Activated CD8-positive, alpha-beta memory T cell treated with anti-CD3 and anti-CD28 coated beads, Interleukin-2, amount 50 U/mL, for 1 hour (primary cell): ENCODE data around the gene ZFYVE28.

ENCODE experiments used
- DNase-seq: peaks from one replicate; pipeline ENCODE4 v3.0.0-alpha.2; 2020; ENCODE audit errors: extremely low read depth

The ZFYVE28 gene

GRCh38 chr4:2353222-2354107 lies 65.0 kb downstream of the ZFYVE28 start:
- DNase-seq: no peak

- DNase-seq: no peak
Measured at GRCh38 chr4:2352729-2353221, 65.7 kb downstream of the ZFYVE28 start.

- DNase-seq: no peak
Measured at GRCh38 chr4:2352171-2352570, 66.3 kb downstream of the ZFYVE28 start.

- no peak for DNase-seq
Measured at GRCh38 chr4:2350982-2351381, 67.5 kb downstream of the ZFYVE28 start.

GRCh38 chr4:2348786-2349185 lies 69.7 kb downstream of the ZFYVE28 start:
- no peak for DNase-seq

- no peak for DNase-seq
Measured at GRCh38 chr4:2347190-2347589, 71.3 kb downstream of the ZFYVE28 start.

GRCh38 chr4:2343476-2343875 lies 75.0 kb downstream of the ZFYVE28 start:
- DNase-seq: no peak

- no peak for DNase-seq
Measured at GRCh38 chr4:2341911-2342652, 76.4 kb downstream of the ZFYVE28 start.

- DNase-seq: no peak
Measured at GRCh38 chr4:2341261-2341841, 77.1 kb downstream of the ZFYVE28 start.

- DNase-seq: no peak
Measured at GRCh38 chr4:2340272-2341061, 78.0 kb downstream of the ZFYVE28 start.

GRCh38 chr4:2339458-2340271 lies 78.8 kb downstream of the ZFYVE28 start:
- DNase-seq: no peak

- DNase-seq: no peak
Measured at GRCh38 chr4:2338754-2339457, 79.5 kb downstream of the ZFYVE28 start.

GRCh38 chr4:2337896-2338295 lies 80.5 kb downstream of the ZFYVE28 start:
- DNase-seq: no peak

- DNase-seq: no peak
Measured at GRCh38 chr4:2337131-2337723, 81.2 kb downstream of the ZFYVE28 start.

GRCh38 chr4:2336659-2337058 lies 81.8 kb downstream of the ZFYVE28 start:
- no peak for DNase-seq

GRCh38 chr4:2335729-2336101 lies 82.7 kb downstream of the ZFYVE28 start:
- no peak for DNase-seq

GRCh38 chr4:2334826-2335728 lies 83.4 kb downstream of the ZFYVE28 start:
- DNase-seq: no peak

GRCh38 chr4:2333916-2334644 lies 84.4 kb downstream of the ZFYVE28 start:
- DNase-seq: no peak
